Ovary (tissue), 9 donors: Measurements from ENCODE around the gene SART1. TPM values are rescaled to one million over a fixed set of nuclear protein-coding genes. Genes with fewer than 3 reads are reported as not detected.
"Not testable (repeated sequence)": the region's sequence is repeated elsewhere in the genome, so short reads cannot be mapped to it uniquely, and the experiment has no call there.

Source experiments
- DNase-seq, 5 donors: peaks; one replicate each; pipeline ENCODE4 v3.0.0-alpha.2; 2019 to 2020
- H3K27ac ChIP-seq, 2 donors: fragments of 200-600 bp; one replicate each; pipeline versions ENCODE4 v1.5.1 to v1.8.0; 2019 to 2022
- H3K27me3 ChIP-seq: fragments of 200-600 bp; one replicate; pipeline ENCODE4 v1.8.0; 2022
- H3K36me3 ChIP-seq: fragments of 200-600 bp; sonication (generic); one replicate; pipeline ENCODE4 v1.5.1; 2019
- H3K4me1 ChIP-seq: one replicate; pipeline ENCODE4 v1.8.1; 2013; ENCODE audit warnings: mild to moderate bottlenecking, moderate library complexity; ENCODE audit not compliant: insufficient read depth
- H3K4me3 ChIP-seq: fragments of 200-600 bp; sonication (generic); one replicate; pipeline ENCODE4 v1.5.1; 2017
- H3K9me3 ChIP-seq, 2 donors: fragments of 200-600 bp in 1 of 2; sonication (generic) in 1 of 2; one replicate each; pipeline versions ENCODE4 v1.5.1 to v1.8.1; 2013 to 2019; ENCODE audit warnings: mild to moderate bottlenecking in 1 of 2, moderate library complexity in 1 of 2
- CTCF ChIP-seq, 3 donors: fragments of 450-650 bp in 2 of 3; fragments of 200-600 bp in 1 of 3; IDR thresholded peaks; one replicate each; pipeline versions ENCODE4 v1.5.1 to v1.8.0; 2016 to 2022; ENCODE audit warnings: antibody characterized with exemption in 3 of 3, mild to moderate bottlenecking in 1 of 3
- EP300 ChIP-seq: sonication (generic); formaldehyde crosslinking; IDR thresholded peaks from one replicate; pipeline ENCODE4 v1.6.1; 2017; ENCODE audit warnings: antibody characterized with exemption
- POLR2A ChIP-seq: fragments of 450-650 bp; IDR thresholded peaks from one replicate; pipeline ENCODE4 v1.6.1; 2017; ENCODE audit warnings: antibody characterized with exemption, mild to moderate bottlenecking, moderate library complexity
- WGBS, 3 donors: extraction: QIAGEN DNeasy Blood & Tissue Kit in 1 of 3; methylation state at CpG; one replicate each; pipeline versions ENCODE4 v1.1.5 to v1.1.7; 2013 to 2017; 5-methylcytosine and 5-hydroxymethylcytosine counted together
- intact Hi-C, 4 donors: fragments of 100-400 bp; cut with DNase I; formaldehyde crosslinking; loops; one replicate each; pipeline versions ENCODE4 v1.11.0 to v1.15.1; 2022 to 2023
- polyA plus RNA-seq, 2 donors: library from polyadenylated mRNA; stranded (reverse); fragments of 200-250 nt in 1 of 2; fragments of 350-450 nt in 1 of 2; fragmentation: Illumina TruSeq in 1 of 2; extraction: RNeasy Lipid Tissue Mini Kit (QIAGEN cat#74804) in 1 of 2; gene quantifications; one replicate each; pipeline ENCODE4 v1.2.3, GENCODE V29; 2013 to 2014
- total RNA-seq, 7 donors: library from RNA; depleted of rRNA in 2 of 7; stranded (reverse); fragments of >200 nt in 2 of 7; fragmentation: NEBNext Ultra II Directional in 3 of 7; extraction: Animal tissue kit (Norgen Biotek cat#: 25700) in 3 of 7; gene quantifications; one replicate each; pipeline versions ENCODE4 v1.1.0 to v1.2.4, GENCODE V29; 2016 to 2023
- donor health status: DM: no; HTN: no; CAD: no; lungs with moderate emphysema.
- donor health status: DM: no; HTN: no; CAD: no.
- donor health status: Bipolar disorder and iron deficiency.
- donor health status: DM: yes; HTN: yes; CAD: no.
- donor health status: DM: no; HTN: no; CAD: no.
- donor health status: DM: yes; HTN: yes; CAD: no.

SART1 gene
- total and polyA plus RNA-seq, 9 donors: 8.8 to 64.9 (median 55.7) TPM

- no peaks in the 10 kb centered on the region for H3K9me3 ChIP-seq
- intact Hi-C loops: no loop called here
- no peak for DNase-seq
- no peak overlapping the region for H3K4me3 ChIP-seq
- no peaks in the 10 kb centered on the region for H3K36me3 ChIP-seq
- no peak for TF ChIP-seq CTCF (IDR thresholded peaks at IDR 0.05)
- H3K27ac ChIP-seq: no peak overlapping the region
- H3K4me1 ChIP-seq: no peaks in the 10 kb centered on the region
- 81 to 83% (median 81%) methylated on average over 25 of the region's 25 CpGs for WGBS, 3 donors
- H3K27me3 ChIP-seq: no peaks in the 10 kb centered on the region
Measured at GRCh38 chr11:66020618-66021357, 59.3 kb downstream of the SART1 start.

GRCh38 chr11:66022401-66023185 is 61.1 kb downstream of the SART1 start:
- Histone ChIP-seq H3K27ac (no peak overlapping the region), H3K4me3 (no peak overlapping the region), H3K4me1 (no peaks in the 10 kb centered on the region), H3K36me3 (no peaks in the 10 kb centered on the region), H3K27me3 (no peaks in the 10 kb centered on the region), H3K9me3 (no peaks in the 10 kb centered on the region)
- peak; percentile 50 to 84 (median 70) for DNase-seq
- 15 to 21% (median 15%) methylated on average over 46 of the region's 46 CpGs for WGBS, 3 donors
- intact Hi-C loops: no loop called here
- peak; percentile 80 to 90 (median 80) for TF ChIP-seq CTCF (IDR thresholded peaks at IDR 0.05)
- TF ChIP-seq POLR2A: no peak
- no peak for TF ChIP-seq EP300

GRCh38 chr11:66023186-66023440 is 61.6 kb downstream of the SART1 start:
- intact Hi-C loops, DNase-seq, H3K4me3 ChIP-seq, H3K27ac ChIP-seq, H3K36me3 ChIP-seq, H3K9me3 ChIP-seq, H3K27me3 ChIP-seq, H3K4me1 ChIP-seq: not testable (repeated sequence)
- 68 to 84% (median 83%) methylated on average over 5 of the region's 5 CpGs for WGBS, 3 donors

GRCh38 chr11:66026017-66026529 is 64.5 kb downstream of the SART1 start, which contains the start of gene CATSPER1:
TSS of gene CATSPER1 (minus strand) at chr11:66026479. CDS start at chr11:66026379, 100 bp downstream.
- H3K9me3 ChIP-seq: no peaks in the 10 kb centered on the region
- DNase-seq: no peak
- intact Hi-C loops: no loop called here
- no peak within 1 kb of the TSS for H3K4me3 ChIP-seq
- H3K4me1 ChIP-seq: no peaks in the 10 kb centered on the region
- H3K36me3 ChIP-seq: no peaks in the 10 kb centered on the region
- 84 to 88% (median 86%) methylated on average over 18 of the region's 18 CpGs for WGBS, 3 donors
- H3K27me3 ChIP-seq: no peaks in the 10 kb centered on the region
- H3K27ac ChIP-seq: no peak within 1 kb of the TSS
- TF ChIP-seq EP300 (no peak), CTCF (IDR thresholded peaks at IDR 0.05) (no peak), POLR2A (no peak)

Other genes with a start within 250 kb of the SART1 start
- 100 to 1,000 TPM in 1 of 7 donors, 10 to 100 TPM in 6; 64.5 to 110 (median 78.2) TPM for gene KAT5, start 249.5 kb upstream of the SART1 start, total RNA-seq
- gene KAT5, start 249.5 kb upstream of the SART1 start, polyA plus RNA-seq: 10 to 100 TPM; 56.1 to 67.0 TPM
- 100 to 1,000 TPM in 1 of 7 donors, 10 to 100 TPM in 6; 42.5 to 154 (median 49.7) TPM for gene RNASEH2C, start 240.9 kb upstream of the SART1 start, total RNA-seq
- gene RNASEH2C, start 240.9 kb upstream of the SART1 start, polyA plus RNA-seq: 10 to 100 TPM; 17.9 to 67.2 TPM
- 10 to 100 TPM in 2 of 7 donors, 1 to 10 TPM in 5; 4.6 to 14.7 (median 8.6) TPM for gene AP5B1, start 180.8 kb upstream of the SART1 start, total RNA-seq
- gene AP5B1, start 180.8 kb upstream of the SART1 start, polyA plus RNA-seq: 1 to 10 TPM; 2.3 to 6.6 TPM
- gene OVOL1, start 174.7 kb upstream of the SART1 start, total RNA-seq: 1 to 10 TPM in 1 of 7 donors, under 1 TPM in 2, not detected in 4; 0.24 to 3.6 (median 0.31) TPM
- not detected for gene OVOL1, start 174.7 kb upstream of the SART1 start, polyA plus RNA-seq
- 1 to 10 TPM in 4 of 7 donors, under 1 TPM in 2, not detected in 1; 0.66 to 3.0 (median 1.6) TPM for gene SNX32, start 127.8 kb upstream of the SART1 start, total RNA-seq
- under 1 TPM; 0.40 to 0.80 TPM for gene SNX32, start 127.8 kb upstream of the SART1 start, polyA plus RNA-seq
- 100 to 1,000 TPM; 215 to 585 (median 476) TPM for gene CFL1, start 103.6 kb upstream of the SART1 start, total RNA-seq
- gene CFL1, start 103.6 kb upstream of the SART1 start, polyA plus RNA-seq: 100 to 1,000 TPM; 327 to 693 TPM
- 10 to 100 TPM; 36.9 to 87.0 (median 55.7) TPM for gene MUS81, start 101.3 kb upstream of the SART1 start, total RNA-seq
- gene MUS81, start 101.3 kb upstream of the SART1 start, polyA plus RNA-seq: 10 to 100 TPM; 15.9 to 55.9 TPM
- 100 to 1,000 TPM in 5 of 7 donors, 10 to 100 TPM in 2; 48.2 to 172 (median 144) TPM for gene EFEMP2, start 88.9 kb upstream of the SART1 start, total RNA-seq
- gene EFEMP2, start 88.9 kb upstream of the SART1 start, polyA plus RNA-seq: 100 to 1,000 TPM in 1 of 2 donors, 10 to 100 TPM in 1; 46.6 to 109 TPM
- gene CTSW, start 81.9 kb upstream of the SART1 start, total RNA-seq: 1 to 10 TPM in 2 of 7 donors, under 1 TPM in 5; 0.30 to 1.3 (median 0.81) TPM
- gene CTSW, start 81.9 kb upstream of the SART1 start, polyA plus RNA-seq: under 1 TPM; 0.75 to 0.91 TPM
- 10 to 100 TPM; 32.5 to 71.7 (median 44.2) TPM for gene FIBP, start 73.3 kb upstream of the SART1 start, total RNA-seq
- 10 to 100 TPM; 40.1 to 74.2 TPM for gene FIBP, start 73.3 kb upstream of the SART1 start, polyA plus RNA-seq
- gene CCDC85B, start 71.1 kb upstream of the SART1 start, total RNA-seq: 10 to 100 TPM; 31.5 to 85.0 (median 58.1) TPM
- 10 to 100 TPM in 1 of 2 donors, not detected in 1; 41.5 TPM for gene CCDC85B, start 71.1 kb upstream of the SART1 start, polyA plus RNA-seq
- gene FOSL1, start 61.3 kb upstream of the SART1 start, total RNA-seq: 1 to 10 TPM in 4 of 7 donors, under 1 TPM in 3; 0.61 to 9.4 (median 1.1) TPM
- 1 to 10 TPM in 1 of 2 donors, under 1 TPM in 1; 0.94 to 1.0 TPM for gene FOSL1, start 61.3 kb upstream of the SART1 start, polyA plus RNA-seq
- 10 to 100 TPM; 13.7 to 70.5 (median 38.4) TPM for gene C11orf68, start 42.7 kb upstream of the SART1 start, total RNA-seq
- gene C11orf68, start 42.7 kb upstream of the SART1 start, polyA plus RNA-seq: 10 to 100 TPM; 20.5 to 57.8 TPM
- 10 to 100 TPM; 40.2 to 84.4 (median 78.3) TPM for gene DRAP1, start 42.3 kb upstream of the SART1 start, total RNA-seq
- 10 to 100 TPM; 22.2 to 86.7 TPM for gene DRAP1, start 42.3 kb upstream of the SART1 start, polyA plus RNA-seq
- not detected for gene TSGA10IP, start 16.3 kb upstream of the SART1 start, total RNA-seq
- gene TSGA10IP, start 16.3 kb upstream of the SART1 start, polyA plus RNA-seq: not detected
- 10 to 100 TPM; 15.2 to 42.1 (median 30.2) TPM for gene EIF1AD, start 40.4 kb downstream of the SART1 start, total RNA-seq
- gene EIF1AD, start 40.4 kb downstream of the SART1 start, polyA plus RNA-seq: 10 to 100 TPM; 21.3 to 31.7 TPM
- 100 to 1,000 TPM in 5 of 7 donors, 10 to 100 TPM in 2; 42.1 to 268 (median 161) TPM for gene BANF1, start 40.8 kb downstream of the SART1 start, total RNA-seq
- 100 to 1,000 TPM; 207 to 222 TPM for gene BANF1, start 40.8 kb downstream of the SART1 start, polyA plus RNA-seq
- 10 to 100 TPM in 1 of 7 donors, under 1 TPM in 4, not detected in 2; 0.32 to 25.4 (median 0.84) TPM for gene CST6, start 50.3 kb downstream of the SART1 start, total RNA-seq
- gene CST6, start 50.3 kb downstream of the SART1 start, polyA plus RNA-seq: under 1 TPM in 1 of 2 donors, not detected in 1; 0.30 TPM
- under 1 TPM in 1 of 7 donors, not detected in 6; 0.25 TPM for gene CATSPER1, start 64.7 kb downstream of the SART1 start, total RNA-seq
- not detected for gene CATSPER1, start 64.7 kb downstream of the SART1 start, polyA plus RNA-seq
- 1 to 10 TPM in 1 of 7 donors, under 1 TPM in 3, not detected in 3; 0.20 to 3.3 (median 0.70) TPM for gene GAL3ST3, start 87.4 kb downstream of the SART1 start, total RNA-seq
- under 1 TPM in 1 of 2 donors, not detected in 1; 0.08 TPM for gene GAL3ST3, start 87.4 kb downstream of the SART1 start, polyA plus RNA-seq
- 100 to 1,000 TPM; 113 to 199 (median 189) TPM for gene SF3B2, start 90.6 kb downstream of the SART1 start, total RNA-seq
- 100 to 1,000 TPM; 132 to 203 TPM for gene SF3B2, start 90.6 kb downstream of the SART1 start, polyA plus RNA-seq
- 10 to 100 TPM; 22.4 to 83.9 (median 73.9) TPM for gene PACS1, start 108.5 kb downstream of the SART1 start, total RNA-seq
- 10 to 100 TPM; 31.3 to 92.9 TPM for gene PACS1, start 108.5 kb downstream of the SART1 start, polyA plus RNA-seq